GM18505 (cell line): Measurements from ENCODE around the gene SKAP2.

ENCODE experiments used
- ATAC-seq: cut with Tn5 transposase; IDR thresholded peaks from one replicate; pipeline ENCODE4 v1.9.1; 2021; ENCODE audit not compliant: unreplicated experiment
- POLR2A ChIP-seq: IDR thresholded peaks from 4 replicates; pipeline ENCODE4 v1.6.1; 2011; ENCODE audit warnings: borderline replicate concordance; ENCODE audit not compliant: insufficient read depth, insufficient read length; ENCODE audit errors: extremely low read depth

SKAP2 gene

GRCh38 chr7:26618898-26619297 is 245.5 kb downstream of the SKAP2 start:
- TF ChIP-seq POLR2A = no peak
- no peak for ATAC-seq

GRCh38 chr7:26618449-26618848 is 245.9 kb downstream of the SKAP2 start:
- no peak for TF ChIP-seq POLR2A
- ATAC-seq = no peak
